Head of caudate nucleus (tissue), 42 donors: ENCODE data around the gene TWSG1.

Experiments used
- DNase-seq, 42 donors: peaks; one replicate each; pipeline versions ENCODE4 v3.0.0 to v3.0.0-alpha.2; 2020 to 2021; ENCODE audit warnings: mixed read lengths in 7 of 42
- intact Hi-C: fragments of 100-400 bp; cut with DNase I; formaldehyde crosslinking; loops from one replicate; pipeline ENCODE4 v1.15.0; 2022

The TWSG1 gene

GRCh38 chr18:9333441-9334328, 888 bp upstream of the TWSG1 start:
- intact Hi-C loops: no loop called here
- peak in 37 of 42 donors; percentile 11 to 67 (median 44) for DNase-seq

- intact Hi-C loops: loop anchor here (5.0 kb wide), 1 partner anchor 142 kb away; the partner anchor contains the start of gene RALBP1
Measured at GRCh38 chr18:9334973-9335696, 562 bp downstream of the TWSG1 start.

GRCh38 chr18:9335697-9336045, 1.1 kb downstream of the TWSG1 start:
- intact Hi-C loops: loop anchor here (5.0 kb wide), 1 partner anchor 142 kb away; the partner anchor contains the start of gene RALBP1
- DNase-seq: no peak

More at GRCh38 chr18:9334973-9335696, 562 bp downstream of the TWSG1 start:
- peak in 37 of 42 donors; percentile 14 to 71 (median 45) for DNase-seq

- no peak for DNase-seq
- intact Hi-C loops: loop anchor here (5.0 kb wide), 1 partner anchor 140 kb away; the partner anchor contains the start of gene RALBP1
Measured at GRCh38 chr18:9336827-9337226, 2.3 kb downstream of the TWSG1 start.

- intact Hi-C loops: loop anchor here (5.0 kb wide), 1 partner anchor 139 kb away; the partner anchor contains the start of gene RALBP1
- no peak for DNase-seq
Measured at GRCh38 chr18:9337873-9338272, 3.3 kb downstream of the TWSG1 start.

GRCh38 chr18:9340472-9340871, 5.9 kb downstream of the TWSG1 start:
- DNase-seq: peak in 20 of 42 donors; percentile 9 to 60 (median 28)
- intact Hi-C loops: no loop called here

- DNase-seq: no peak
- intact Hi-C loops: no loop called here
Measured at GRCh38 chr18:9343577-9343976, 9.0 kb downstream of the TWSG1 start.

GRCh38 chr18:9346775-9347174, 12.2 kb downstream of the TWSG1 start:
- no peak for DNase-seq
- intact Hi-C loops: no loop called here

- intact Hi-C loops: no loop called here
- DNase-seq: no peak
Measured at GRCh38 chr18:9348079-9348671, 13.6 kb downstream of the TWSG1 start.

- intact Hi-C loops: no loop called here
- DNase-seq: no peak
Measured at GRCh38 chr18:9348766-9349165, 14.2 kb downstream of the TWSG1 start.

GRCh38 chr18:9353596-9353995, 19.0 kb downstream of the TWSG1 start:
- intact Hi-C loops: no loop called here
- DNase-seq: no peak

GRCh38 chr18:9354256-9354655, 19.7 kb downstream of the TWSG1 start:
- intact Hi-C loops: no loop called here
- DNase-seq: no peak

- intact Hi-C loops: no loop called here
- DNase-seq: no peak
Measured at GRCh38 chr18:9356976-9357375, 22.4 kb downstream of the TWSG1 start.

GRCh38 chr18:9359796-9360195, 25.2 kb downstream of the TWSG1 start:
- DNase-seq: no peak
- intact Hi-C loops: no loop called here

GRCh38 chr18:9361191-9361590, 26.6 kb downstream of the TWSG1 start:
- intact Hi-C loops: no loop called here
- DNase-seq: no peak

GRCh38 chr18:9362869-9363268, 28.3 kb downstream of the TWSG1 start:
- intact Hi-C loops: no loop called here
- DNase-seq: peak in 10 of 42 donors; percentile 7 to 54 (median 26)

- DNase-seq: no peak
- intact Hi-C loops: no loop called here
Measured at GRCh38 chr18:9364242-9364641, 29.7 kb downstream of the TWSG1 start.

- DNase-seq: no peak
- intact Hi-C loops: no loop called here
Measured at GRCh38 chr18:9365406-9365805, 30.8 kb downstream of the TWSG1 start.

GRCh38 chr18:9366126-9366714, 31.6 kb downstream of the TWSG1 start:
- intact Hi-C loops: no loop called here
- DNase-seq: peak in 34 of 42 donors; percentile 5 to 74 (median 44)
